ENCODE measurements around the gene PLCG1.

- TF ChIP-seq POLR2A (IDR thresholded peaks at IDR 0.05), result no peak
- no peak for TF ChIP-seq CTCF (IDR thresholded peaks at IDR 0.05)
Observed at GRCh38 chr20:41125530-41126457, 11.5 kb upstream of the PLCG1 start.
